Endometrial microvascular endothelial cells (primary cell): Measurements from ENCODE around the gene PROM1. TPM values are rescaled to one million over a fixed set of nuclear protein-coding genes. Genes with fewer than 3 reads are reported as not detected.

Source experiments
- in situ Hi-C: cut with HindIII; loops from 2 replicates; pipeline ENCODE4 v1.10.0; 2017; ENCODE audit warnings: low sequenced_read_pairs, low pct_unique_long_range_greater_than_20kb; ENCODE audit errors: inconsistent ontology term
- total RNA-seq: library from RNA; depleted of rRNA; stranded (reverse); fragments of >200 nt; gene quantifications from one replicate; pipeline ENCODE4 v1.2.3, GENCODE V29; 2015; ENCODE audit errors: inconsistent ontology term

PROM1 gene
- total RNA-seq, 1 donor from 2014 or later, result 0.74 TPM

DNA sequence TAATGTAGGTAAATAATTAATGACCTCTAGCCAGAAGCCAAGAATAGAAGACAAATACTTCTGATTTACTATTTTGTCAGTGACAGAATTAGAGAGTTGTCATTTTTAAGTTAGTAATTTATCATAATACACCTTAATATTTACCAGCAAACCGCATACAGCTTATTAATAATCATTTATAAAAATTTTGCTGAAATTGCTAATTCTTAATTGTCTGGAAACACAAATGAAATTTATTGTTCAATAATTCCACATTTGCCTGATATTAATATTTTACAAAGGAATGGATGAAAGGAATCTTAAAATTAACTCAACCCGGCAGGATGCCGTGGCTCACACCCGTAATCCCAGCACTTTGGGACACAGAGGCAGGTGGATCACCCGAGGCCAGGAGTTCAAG is 44.7 kb downstream of the PROM1 start:
- in situ Hi-C loops, result no loop called here

DNA sequence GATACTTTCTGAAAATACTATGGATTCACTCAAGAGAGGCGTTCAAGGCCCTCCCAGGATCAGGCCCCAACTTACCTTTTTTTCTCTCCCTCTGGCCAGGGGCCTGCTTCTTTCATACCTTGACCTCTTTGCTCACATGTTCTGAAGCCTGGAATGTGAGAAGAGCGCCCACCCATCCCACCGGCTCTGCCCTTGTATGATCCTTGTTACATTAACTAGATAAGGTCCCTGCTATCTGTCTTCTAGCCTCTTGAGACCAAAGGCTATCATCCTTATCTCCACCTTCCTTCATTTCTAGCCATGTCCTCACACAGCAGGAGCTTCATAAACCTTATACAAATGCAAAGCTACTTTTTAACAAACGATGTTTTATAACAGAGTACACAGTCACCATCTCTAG is 45.9 kb downstream of the PROM1 start:
- in situ Hi-C loops, result no loop called here

DNA sequence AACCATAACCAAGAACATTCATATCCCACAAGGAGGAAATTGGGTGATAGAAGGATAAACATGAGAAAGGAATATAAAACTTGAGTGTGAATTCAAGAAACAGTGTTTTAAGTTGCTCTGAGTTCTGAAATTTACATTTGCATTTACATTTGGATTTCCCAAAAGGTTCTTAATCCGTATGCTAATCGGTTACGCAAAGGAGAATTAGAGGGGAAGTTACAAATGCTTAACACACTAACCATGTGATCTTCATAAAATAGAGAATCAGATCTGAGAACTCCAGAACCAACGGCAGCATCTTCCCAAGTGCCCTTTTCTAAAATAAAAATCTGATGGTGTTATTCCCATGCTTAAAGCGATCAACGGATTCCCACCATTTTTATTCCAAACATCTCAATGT is 48.0 kb downstream of the PROM1 start:
- in situ Hi-C loops, result no loop called here

DNA sequence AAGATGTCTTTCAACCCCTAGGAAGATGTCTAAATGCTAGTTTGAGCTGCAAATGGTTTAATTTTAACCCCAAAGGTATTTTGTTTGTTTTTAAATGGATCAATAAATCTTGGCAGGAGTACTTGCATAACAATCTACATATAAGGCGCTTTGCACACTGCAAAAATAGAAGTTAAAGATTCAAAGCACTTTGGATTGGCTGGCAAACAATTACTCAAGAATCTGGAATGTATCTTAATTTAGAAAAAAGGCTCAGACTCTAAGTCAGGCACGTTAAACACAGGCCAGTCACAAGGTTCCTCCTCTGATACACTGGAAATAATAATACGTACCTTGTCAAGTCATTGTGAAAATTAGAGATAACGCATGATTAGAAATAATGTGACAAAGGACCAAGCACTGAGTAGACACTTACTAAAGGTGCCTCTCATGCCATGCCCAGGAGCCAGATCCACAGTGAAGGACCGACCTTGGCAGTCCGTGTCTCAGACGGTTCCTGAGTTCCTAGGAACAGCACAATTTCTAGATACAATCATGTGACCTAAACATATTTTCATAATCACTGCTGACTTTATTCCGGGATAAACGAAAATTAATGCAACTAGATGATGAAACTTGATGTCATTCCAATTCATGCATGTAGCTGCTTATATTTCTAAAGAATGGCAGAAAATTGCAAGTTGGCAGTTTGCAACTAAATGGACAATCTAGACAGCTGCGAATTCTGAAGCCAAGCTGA is 49.6 kb downstream of the PROM1 start:
- in situ Hi-C loops, result no loop called here

DNA sequence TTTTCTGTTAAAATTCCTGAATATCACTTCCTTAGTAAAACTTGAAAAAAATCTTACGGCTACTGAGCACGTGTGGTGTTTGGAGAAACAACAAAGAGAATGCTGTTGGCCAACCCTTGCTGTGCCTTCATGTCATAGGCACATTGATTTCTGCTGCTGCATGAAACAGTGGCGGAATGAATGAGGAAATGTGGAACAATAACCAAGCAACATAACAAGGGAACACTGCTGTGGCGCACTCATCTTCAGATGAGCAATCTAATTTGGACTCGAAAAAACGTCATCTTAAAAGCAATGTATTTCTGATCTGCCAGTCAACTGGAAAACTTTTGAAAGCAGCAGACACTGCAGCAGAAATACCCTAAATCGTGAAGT is 51.4 kb downstream of the PROM1 start:
- in situ Hi-C loops, result no loop called here

DNA sequence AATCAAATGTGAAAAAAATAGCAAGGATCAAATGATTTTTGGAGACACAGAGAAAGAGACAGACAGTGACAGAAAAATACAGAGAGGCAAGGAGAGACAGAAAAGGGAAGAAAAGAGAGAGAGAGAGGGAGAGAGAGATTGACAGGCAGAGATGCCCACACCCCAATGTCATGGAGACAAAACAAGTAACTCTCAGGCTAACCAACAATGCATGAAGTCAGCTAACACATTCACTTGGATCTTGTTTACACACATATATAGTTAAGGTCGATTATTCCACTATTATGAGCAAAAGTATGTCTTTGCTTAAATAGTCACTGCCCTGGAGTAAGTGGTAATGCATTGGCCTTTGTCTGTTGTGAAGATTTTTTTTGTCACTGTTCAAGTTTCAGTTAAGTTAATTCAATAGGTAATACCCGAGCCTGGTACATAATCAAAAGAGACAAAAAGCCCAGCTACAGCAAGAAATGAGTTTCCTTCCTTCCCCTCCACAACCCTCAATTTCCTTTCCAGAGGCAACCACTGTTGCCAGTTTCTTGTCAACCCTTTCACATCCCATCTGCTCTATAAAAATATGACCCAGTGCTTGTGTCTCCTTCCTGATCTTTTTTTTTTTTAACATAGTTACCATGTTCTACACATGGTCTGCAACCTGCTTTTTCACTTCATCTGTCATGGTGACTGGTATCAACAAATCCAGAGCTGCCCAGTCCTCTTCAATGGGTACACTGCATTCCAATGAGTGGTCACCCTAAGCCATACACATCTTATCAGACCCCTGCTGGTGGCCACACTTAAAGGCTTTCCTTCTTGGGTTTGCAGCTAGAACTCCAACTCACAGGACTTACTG is 52.1 kb downstream of the PROM1 start:
- in situ Hi-C loops, result no loop called here

DNA sequence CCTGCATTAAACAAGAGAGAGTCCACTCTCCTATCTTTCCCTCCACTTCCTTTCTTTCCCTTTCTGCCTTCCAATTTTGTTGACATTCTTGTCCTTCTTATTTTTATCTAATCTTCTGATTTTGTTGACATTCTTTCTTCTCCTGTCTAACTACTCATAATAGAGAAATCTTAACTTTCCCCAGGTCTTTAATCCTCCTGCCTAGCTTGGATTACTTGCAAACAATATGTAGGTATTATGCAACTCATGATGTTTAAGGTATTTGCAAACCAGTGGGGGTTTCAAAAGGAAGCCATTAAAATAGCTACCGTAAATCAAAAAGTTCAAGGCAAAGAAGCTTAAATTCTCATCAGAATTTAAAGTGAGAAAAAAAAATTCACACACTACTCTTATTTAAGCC is 53.9 kb downstream of the PROM1 start:
- in situ Hi-C loops, result no loop called here

DNA sequence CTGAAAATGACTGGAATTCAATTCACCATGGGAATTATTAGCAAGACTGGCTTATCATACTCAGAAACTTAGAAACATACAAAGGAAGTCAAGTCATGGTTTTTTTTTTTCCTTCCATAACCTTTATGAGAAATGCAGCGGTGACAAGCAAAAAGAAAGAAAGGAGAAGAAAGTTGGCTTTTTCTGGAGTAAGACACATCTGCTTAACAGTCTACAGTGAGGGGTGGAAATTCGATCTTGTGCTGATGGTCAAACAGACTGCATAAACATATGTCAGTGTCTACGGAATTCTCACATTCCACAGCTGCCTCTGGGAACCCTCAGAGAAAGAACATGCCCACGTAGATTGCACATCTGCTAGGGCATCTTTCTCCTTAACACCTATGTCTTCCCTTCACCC is 54.6 kb downstream of the PROM1 start:
- in situ Hi-C loops, result no loop called here

DNA sequence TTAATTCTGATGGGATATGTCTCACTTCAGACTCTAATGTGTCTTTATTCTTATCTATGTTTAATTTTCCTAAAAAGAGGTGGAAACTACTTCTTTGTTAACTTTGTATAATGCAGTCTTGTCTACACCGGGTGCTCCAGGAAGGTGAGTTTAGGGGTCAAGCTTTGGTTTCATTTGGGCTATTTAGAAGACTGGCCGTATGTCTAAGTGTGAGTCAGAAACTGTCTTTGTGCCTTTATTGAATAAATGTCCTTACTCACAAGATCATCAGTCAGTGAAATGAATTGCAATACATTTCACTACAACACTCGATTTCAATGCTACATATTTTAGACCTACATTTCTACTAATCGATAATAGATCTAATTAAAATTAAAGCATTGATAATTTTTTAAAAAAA is 56.2 kb downstream of the PROM1 start:
- in situ Hi-C loops, result no loop called here

DNA sequence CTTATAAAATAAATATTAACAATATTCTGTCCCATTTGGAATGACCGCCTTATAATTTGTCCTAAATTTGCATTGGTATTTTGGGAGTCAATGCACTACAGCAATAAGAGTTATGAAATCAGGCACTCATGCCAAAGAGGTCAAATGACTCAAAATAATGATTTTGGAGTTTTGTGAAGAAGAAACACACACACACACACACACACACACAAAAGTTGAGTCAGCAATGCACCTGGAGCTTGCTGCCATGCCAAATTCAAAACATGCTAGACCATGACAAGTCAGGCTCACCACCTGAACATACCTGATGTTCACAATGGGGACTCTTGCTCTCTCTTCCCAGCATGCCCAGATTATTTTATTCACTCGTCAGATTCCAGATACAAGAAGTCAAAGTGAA is 56.7 kb downstream of the PROM1 start:
- in situ Hi-C loops, result no loop called here

DNA sequence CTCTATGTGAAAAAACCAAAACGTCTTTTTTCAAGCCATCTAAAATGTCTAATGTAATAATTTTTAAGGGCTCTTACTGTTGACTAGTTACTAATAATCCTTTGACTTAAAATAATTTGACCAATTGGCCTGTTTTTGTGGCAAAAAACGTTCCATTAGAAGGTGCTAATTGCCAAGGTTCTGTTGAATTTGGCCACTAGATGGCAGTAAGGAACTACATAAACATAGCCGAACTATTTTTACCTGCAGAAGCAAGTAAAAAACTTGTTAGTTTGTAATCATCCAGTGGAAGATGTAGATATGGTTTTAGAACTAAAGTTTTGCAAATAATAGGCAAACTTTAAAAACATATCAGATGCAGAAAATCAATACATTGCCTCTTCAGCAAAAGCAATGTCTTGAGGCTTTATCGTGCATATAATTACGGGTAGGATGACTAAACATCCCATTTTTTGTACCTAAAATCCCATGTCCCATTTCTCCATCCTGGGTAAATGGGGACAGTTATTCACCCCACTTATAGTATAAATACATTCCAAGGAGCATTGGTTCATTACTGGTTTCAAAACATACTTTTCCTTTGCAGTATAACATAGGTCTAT is 57.6 kb downstream of the PROM1 start:
- in situ Hi-C loops, result no loop called here

DNA sequence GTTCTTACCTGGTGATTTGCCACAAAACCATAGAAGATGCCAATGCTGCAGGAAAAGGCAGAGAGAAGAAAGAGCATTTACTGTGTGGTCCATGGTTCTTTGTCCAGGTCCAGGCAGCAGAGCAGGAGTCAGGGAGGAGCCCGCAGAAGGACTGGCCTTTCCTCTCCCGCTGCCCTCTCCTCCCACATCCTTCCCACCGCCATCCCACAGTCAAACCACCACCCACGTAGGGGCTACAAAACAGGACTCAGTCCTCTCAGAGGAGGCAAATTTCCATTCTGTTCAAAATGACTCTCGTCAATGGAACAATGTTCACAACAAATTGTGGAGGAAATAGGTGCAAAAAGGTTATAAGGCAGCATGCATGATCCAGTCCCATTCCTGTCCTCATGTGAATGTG is 58.6 kb downstream of the PROM1 start:
- in situ Hi-C loops, result no loop called here

DNA sequence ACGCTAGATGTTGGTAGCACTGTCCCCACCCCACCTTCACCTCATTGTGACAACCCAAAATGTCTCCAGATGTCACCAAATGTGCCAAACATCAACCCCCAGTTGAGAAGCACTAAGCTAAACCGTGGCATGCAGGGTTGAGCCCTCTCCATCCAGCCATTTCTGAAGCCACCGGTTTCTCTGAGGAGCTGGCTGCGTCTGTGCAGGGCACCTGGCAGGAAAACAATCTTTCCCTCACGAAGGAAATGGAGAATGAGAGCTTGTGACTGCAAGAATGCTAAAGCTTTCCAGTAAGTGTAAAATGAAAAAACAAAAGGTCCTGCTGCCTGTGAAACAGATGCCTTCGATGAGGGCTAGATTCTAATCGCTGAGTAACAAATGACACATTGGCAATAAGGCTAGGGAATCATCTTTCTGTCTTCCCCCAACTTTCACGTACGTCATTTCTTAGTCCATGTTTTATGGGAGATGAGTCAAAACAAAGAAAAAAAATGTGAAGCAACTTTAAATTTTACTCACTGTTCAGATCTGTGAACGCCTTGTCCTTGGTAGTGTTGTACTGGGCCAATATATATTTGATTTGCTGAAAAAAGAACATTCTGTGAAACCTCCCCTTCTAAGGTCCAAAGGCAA is 59.9 kb downstream of the PROM1 start:
- in situ Hi-C loops, result no loop called here

DNA sequence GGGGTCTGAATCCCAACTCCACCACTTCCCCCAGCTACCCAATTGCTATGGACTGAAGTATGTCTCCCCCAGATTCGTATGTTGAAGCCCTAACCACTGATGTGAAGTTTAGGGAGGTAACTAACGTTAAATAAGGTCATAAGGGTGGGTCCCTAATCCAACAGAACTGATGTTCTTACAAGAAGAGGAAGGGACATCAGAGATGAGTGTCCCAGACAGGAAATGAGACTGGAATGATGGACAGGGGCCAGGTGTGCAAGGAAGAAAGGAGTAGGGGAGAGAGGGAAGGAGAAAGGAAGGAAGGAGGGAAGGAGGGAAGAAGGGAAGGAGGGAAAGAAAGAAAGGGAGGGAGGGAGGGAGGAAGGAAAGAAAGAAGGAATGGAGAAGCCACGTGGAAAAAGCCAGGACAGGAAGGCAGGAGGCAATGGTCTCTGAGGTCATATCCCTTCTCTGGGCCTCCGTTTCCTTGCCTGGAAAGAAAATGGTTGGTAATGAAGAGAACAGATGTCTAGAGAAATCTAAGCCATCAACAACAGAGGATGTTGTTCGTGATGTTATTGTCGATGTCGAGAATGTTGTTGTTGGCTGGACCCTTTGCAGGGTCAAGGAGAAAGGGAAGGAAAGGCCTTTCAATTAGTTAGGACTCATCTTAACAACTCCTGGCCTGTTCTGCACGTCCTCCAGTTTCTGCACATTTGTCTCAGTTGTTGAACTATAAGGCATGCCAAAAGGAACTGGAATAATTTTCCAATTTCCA is 61.8 kb downstream of the PROM1 start:
- in situ Hi-C loops, result no loop called here

DNA sequence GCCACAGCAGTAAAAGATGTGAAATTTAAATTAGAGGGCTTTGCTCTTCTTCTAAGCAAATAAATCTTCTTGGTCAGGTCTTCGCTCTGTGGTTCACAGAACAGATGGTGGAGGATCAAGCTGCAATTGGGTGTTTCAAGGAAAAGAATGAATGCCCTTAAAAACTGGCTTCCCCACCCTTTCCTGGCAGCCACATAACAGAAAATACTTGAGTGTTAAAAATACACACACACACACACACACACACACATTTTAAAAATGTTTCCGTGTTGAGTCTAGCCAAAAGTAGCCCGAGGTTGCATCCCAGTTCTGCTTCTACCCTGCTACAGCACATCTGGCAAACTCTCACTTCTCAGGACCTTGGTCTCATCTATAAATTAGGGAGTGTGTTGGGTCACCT is 64.2 kb downstream of the PROM1 start:
- in situ Hi-C loops, result no loop called here

DNA sequence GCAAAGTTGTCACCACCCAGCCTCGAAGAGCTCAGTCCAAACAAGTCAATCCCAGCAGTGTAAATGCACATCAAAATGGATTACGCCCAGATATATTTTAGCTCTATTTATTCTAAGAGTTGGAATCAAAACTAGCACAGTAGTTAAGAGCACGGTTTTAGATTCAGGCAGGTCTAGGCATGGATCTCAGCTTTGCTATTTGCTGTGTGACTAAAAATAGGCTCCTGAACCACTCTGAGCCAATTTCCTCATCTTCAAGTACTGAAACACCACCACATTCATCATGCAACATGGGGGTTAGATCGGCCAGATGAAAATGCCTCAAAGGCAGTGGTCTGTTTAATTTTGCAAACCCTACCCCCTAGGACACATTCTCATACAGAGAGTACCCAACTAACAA is 65.0 kb downstream of the PROM1 start:
- in situ Hi-C loops, result no loop called here

DNA sequence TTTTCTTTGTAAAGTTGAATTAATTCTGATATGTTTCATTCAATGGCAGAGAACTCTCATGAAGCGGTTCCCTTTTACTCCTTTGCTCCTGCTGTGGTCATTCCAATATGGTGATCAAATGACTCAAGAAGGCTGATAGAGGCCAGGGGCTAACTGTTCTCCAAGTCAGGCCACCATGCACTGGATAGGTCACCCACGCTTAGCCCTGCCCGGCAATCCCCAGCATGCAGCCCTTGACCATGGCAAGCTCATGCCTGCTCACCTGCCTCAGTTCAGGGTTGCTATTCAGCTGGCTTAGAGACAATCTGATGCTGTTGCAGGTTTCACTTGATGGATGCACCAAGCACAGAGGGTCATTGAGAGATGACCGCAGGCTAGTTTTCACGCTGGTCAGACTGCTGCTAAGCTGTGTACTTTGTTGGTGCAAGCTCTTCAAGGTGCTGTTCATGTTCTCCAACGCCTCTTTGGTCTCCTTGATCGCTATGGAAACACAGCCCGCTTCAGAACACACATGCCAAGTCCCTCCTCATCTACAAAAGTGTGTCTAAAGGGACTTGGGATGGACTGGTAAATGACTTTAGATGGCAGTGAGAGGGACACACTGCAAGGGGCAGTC is 65.7 kb downstream of the PROM1 start:
- in situ Hi-C loops, result no loop called here

DNA sequence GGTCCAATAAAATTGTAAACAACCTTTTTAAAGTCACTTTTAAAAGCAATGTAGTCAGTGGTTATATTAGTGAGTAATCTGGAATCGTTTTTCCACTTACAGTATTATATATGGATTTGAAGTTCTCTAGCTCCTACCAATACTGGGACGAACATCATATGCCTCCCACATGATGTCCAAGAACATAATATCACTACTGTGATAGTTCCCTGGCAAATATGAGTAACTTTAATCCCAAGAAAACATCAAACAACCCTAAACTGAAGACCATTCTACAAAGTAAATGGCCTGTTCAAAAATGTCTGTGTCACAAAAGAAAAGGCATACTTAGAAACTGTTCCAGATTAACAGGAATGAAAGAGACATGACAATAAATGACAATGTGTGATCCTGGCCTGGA is 67.3 kb downstream of the PROM1 start:
- in situ Hi-C loops, result no loop called here

DNA sequence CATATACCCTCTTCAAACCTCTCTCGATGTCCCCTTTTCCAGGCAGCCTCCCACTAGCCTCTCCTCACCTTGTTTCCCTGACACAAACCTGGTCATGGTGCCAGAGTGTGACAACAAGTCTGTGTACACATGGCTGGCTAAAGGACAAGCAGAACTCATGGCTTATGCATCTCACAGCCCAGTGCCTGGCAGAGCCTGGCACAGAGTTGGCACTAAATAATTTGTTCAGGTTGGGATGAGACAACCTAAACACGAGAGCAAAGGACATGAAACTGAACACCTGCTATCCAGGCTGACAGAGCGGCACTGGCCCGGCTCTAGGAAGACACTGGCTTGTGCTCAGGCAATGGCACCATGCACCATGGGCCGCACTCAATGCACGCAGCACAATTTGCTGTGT is 72.7 kb downstream of the PROM1 start:
- in situ Hi-C loops, result no loop called here
